NT2/D1 (cell line): ENCODE results near the gene STK24.

Source experiments
- DNase-seq: peaks from one replicate; pipeline ENCODE4 v3.0.0-alpha.2; 2011; ENCODE audit warnings: low read depth, low spot score
- H3K27me3 ChIP-seq: 2 replicates; pipeline ENCODE4 v1.6.0; 2011; ENCODE audit warnings: mild to moderate bottlenecking; ENCODE audit not compliant: insufficient read length, insufficient read depth
- H3K36me3 ChIP-seq: 2 replicates; pipeline ENCODE4 v1.6.1; 2011; ENCODE audit warnings: mild to moderate bottlenecking, low read length, mixed read lengths; ENCODE audit not compliant: insufficient read depth, insufficient read length
- H3K4me1 ChIP-seq: 2 replicates; pipeline ENCODE4 v1.5.1; 2011; ENCODE audit not compliant: insufficient read depth, insufficient read length
- H3K4me3 ChIP-seq: 2 replicates; pipeline ENCODE4 v1.5.1; 2011; ENCODE audit warnings: low read depth; ENCODE audit not compliant: insufficient read length
- H3K9ac ChIP-seq: 2 replicates; pipeline ENCODE4 v1.6.0; 2011; ENCODE audit warnings: low read depth; ENCODE audit not compliant: insufficient read length
- H3K9me3 ChIP-seq: 2 replicates; pipeline ENCODE4 v1.5.1; 2011; ENCODE audit warnings: mild to moderate bottlenecking, low read length; ENCODE audit not compliant: insufficient read depth
- SUZ12 ChIP-seq: IDR thresholded peaks from 2 replicates; pipeline ENCODE4 v1.6.1; 2011; ENCODE audit not compliant: insufficient read length, insufficient read depth; ENCODE audit errors: extremely low read depth
- YY1 ChIP-seq: IDR thresholded peaks from 2 replicates; pipeline ENCODE4 v1.6.1; 2011; ENCODE audit not compliant: insufficient read length, insufficient read depth
- ZNF274 ChIP-seq: IDR thresholded peaks from 2 replicates; pipeline ENCODE4 v1.6.1; 2011; ENCODE audit warnings: mild to moderate bottlenecking, low read depth, low read length

The STK24 gene

DNA sequence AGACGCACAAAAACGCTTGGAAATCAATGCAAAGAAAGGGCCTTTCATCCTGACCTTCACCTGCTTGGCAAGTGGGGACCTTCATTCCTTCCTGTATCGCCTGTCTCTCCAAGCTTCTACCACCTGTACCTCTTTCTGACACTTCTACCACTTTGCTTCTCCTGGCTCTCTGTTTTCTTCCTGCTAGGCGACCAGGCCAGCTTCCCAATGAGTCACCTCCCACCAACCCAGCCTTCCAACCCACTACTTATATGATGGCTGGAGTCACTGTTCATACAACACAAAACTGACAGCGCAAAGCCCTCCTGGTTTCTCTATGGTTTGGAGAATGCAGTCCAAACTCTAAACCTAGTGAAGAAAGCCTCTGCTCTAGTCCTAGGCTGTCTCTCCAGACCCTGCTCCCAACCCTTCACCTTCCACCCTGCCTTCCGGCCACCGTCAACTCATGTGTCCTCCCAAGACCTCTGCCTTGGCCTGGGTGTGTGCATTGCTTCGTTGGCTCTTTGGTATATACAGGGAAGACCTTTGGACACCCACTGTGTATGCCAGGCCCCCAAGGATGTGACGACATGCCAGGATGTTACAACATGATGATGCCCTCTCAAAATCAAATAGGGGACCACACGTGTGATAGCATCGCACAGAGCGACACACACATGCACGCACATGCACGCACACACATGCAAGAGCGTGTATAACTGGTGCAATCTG lies 148.5 kb downstream of the STK24 start:
- Histone ChIP-seq H3K27me3 (no peaks in the 10 kb centered on the region), H3K9ac (no peak overlapping the region), H3K4me1 (no peaks in the 10 kb centered on the region), H3K36me3 (peaks cover 11% of the 10 kb centered on the region), H3K9me3 (no peaks in the 10 kb centered on the region), H3K4me3 (no peak overlapping the region)
- TF ChIP-seq ZNF274 (no peak), YY1 (no peak), SUZ12 (no peak)
- DNase-seq = no peak

DNA sequence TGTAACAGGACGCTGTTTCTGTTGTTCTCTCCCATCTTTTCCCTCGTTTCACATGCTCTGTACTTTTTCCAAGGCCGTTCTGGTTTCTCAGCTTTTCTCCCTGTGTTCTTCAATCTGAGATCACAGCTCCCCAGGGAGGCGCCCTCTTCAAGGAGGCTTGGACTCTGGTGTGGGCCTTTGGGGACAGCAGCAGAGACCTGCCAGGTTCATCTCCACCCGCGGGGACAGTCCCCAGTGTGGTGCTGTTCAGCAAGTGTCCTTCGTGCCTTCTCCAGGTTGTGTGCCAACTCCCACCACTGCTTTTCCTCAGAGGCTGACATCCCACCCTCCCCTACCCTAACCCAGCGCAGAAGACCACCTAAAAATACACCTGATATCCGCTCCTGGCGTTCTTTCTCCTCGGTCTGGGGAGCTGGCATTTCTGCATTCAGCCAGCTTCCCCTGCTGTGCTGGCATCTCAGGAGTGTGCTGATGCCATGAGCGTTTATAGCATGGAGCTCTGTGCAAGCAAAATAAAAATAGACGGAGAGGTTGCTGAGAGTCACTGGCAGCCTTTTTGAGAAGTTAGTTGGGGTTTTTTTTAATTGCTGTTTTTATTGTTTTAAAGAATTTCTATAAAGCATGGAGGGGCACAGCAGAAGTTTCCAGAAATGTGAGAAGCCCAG lies 149.4 kb downstream of the STK24 start:
- TF ChIP-seq SUZ12 = no peak
- DNase-seq = no peak
- H3K36me3 ChIP-seq = peaks cover 11% of the 10 kb centered on the region

DNA sequence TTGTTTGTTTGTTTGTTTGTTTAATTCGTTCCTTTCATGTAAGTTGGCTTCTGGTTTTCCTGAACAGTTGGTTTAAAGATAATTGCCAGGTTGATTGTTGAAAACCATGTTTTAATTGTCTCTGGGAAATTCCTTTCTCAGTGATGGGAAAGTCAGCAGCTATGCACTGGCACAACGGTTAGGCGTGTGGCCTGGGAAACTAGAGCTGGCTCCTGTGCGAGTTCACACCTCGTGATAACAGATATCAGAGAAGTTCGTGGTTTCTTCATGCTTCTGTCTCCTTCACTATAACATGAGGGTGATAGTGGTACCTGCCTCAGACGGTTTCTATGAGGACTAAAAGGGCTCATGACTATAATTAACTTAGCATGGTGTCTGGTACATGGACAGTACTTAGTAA lies 153.5 kb downstream of the STK24 start:
- H3K9ac ChIP-seq = no peak overlapping the region

More for the DNA sequence above, 149.4 kb downstream of the STK24 start:
- no peaks in the 10 kb centered on the region for H3K4me1 ChIP-seq
- H3K9ac ChIP-seq = no peak overlapping the region
- no peaks in the 10 kb centered on the region for H3K9me3 ChIP-seq
- no peak overlapping the region for H3K4me3 ChIP-seq
- no peaks in the 10 kb centered on the region for H3K27me3 ChIP-seq

DNA sequence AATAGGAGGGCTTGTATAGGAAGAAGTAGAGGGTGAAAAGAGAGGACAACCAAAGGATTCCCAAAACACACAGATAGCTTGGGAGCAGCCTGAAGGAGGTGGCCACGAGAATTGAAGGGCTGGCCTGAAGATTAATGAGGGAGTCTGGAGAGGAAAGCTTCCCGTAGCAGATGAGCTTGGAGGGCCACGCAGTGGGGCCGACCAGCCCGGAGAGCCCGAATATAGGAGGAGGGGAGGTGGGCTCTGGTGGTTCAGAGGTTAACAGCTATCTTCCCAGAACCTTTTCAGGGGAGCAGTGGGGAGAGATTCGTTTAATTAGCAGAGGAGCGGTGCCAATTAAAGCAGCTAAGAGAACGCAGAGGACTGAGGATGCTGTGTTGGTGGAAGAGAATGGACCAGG lies 154.9 kb downstream of the STK24 start:
- no peak for DNase-seq
- no peaks in the 10 kb centered on the region for H3K27me3 ChIP-seq
- no peaks in the 10 kb centered on the region for H3K4me1 ChIP-seq
- no peak overlapping the region for H3K9ac ChIP-seq
- peaks cover 6% of the 10 kb centered on the region for H3K36me3 ChIP-seq
- H3K9me3 ChIP-seq = 0 out of 2 replicates have a peak, but pooled peaks cover 2% of the 10 kb centered on the region
- no peak overlapping the region for H3K4me3 ChIP-seq
- TF ChIP-seq YY1 = no peak
- no peak for TF ChIP-seq SUZ12
- TF ChIP-seq ZNF274 = no peak

More for the DNA sequence above, 153.5 kb downstream of the STK24 start:
- TF ChIP-seq ZNF274 (no peak), YY1 (no peak), SUZ12 (no peak)
- no peak for DNase-seq
- no peak overlapping the region for H3K4me3 ChIP-seq
- H3K9me3 ChIP-seq = no peaks in the 10 kb centered on the region
- H3K27me3 ChIP-seq = no peaks in the 10 kb centered on the region
- peaks cover 6% of the 10 kb centered on the region for H3K36me3 ChIP-seq
- H3K4me1 ChIP-seq = no peaks in the 10 kb centered on the region

DNA sequence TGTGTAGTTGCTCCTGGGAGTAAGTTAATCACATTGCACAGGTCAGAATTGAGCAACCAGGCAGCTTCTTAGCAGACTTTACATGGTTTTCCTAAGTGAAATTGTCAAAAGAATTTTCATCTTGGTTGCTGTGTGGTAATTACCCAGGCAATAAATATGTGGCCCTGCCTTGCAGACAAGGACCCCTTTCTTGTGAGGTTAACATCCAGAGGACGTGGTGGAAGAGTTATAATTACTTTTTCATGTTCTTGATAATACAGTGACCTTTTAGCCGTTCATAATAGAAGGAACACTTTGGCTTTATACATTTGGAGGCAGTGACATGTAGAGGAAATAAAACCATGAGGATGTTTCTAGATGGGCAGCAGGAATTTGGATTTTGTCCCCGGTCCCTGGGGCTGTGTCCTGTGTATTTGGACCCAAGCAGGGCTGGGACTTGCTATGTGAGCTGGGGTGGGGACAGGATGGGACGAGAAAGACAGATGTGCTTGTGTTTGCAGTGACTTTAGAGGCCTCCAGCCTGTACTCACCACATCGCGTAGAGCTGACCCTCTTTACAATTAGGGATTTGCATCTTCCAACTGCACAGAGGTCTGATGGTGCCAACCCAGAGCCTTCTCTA lies 156.2 kb downstream of the STK24 start:
- Histone ChIP-seq H3K4me3 (no peak overlapping the region), H3K9ac (no peak overlapping the region), H3K36me3 (peaks cover 12% of the 10 kb centered on the region), H3K9me3 (peaks cover 5% of the 10 kb centered on the region; the same call in 1 of the 2 replicates), H3K4me1 (no peaks in the 10 kb centered on the region), H3K27me3 (no peaks in the 10 kb centered on the region)
- TF ChIP-seq YY1 (no peak), ZNF274 (no peak), SUZ12 (no peak)
- no peak for DNase-seq

DNA sequence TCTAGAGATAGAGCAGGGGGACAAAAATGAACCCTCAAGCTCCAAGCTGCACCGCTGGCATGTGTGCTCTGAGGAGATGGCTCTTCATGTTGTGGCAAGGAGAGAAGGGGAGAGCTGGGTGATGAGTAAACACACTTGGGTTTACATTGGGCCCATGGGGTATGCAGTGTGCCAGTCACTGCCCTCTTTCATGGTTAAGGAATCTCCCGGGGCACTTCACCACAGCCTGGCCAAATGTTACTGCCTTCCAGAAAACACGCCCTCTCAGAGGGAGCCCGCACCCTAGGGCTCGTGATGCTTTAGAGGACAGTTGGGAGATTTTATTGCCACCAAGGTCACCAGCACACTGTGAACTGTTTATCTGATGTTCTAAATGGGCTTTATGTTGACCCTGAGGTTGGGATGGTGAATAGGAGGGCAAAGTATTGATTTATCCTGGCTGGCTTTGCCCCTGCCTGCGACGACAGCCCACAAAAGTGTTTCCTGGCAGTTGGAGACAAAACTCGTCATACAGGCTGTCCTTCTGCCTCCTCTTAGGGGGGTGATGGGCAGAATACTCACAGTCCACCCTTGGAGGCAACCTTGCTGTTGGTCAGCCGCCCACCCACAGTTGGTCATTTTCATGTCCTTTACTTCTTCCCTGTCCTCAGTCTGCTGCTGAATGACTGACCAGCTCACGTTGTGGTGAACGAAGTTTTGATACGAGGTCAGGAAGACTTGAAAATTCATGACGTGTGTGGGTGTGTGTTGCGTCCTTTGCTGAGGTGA lies 156.9 kb downstream of the STK24 start:
- no peak for DNase-seq
- H3K9me3 ChIP-seq = peaks cover 5% of the 10 kb centered on the region; the same call in 1 of the 2 replicates
- no peak overlapping the region for H3K9ac ChIP-seq
- no peak for TF ChIP-seq SUZ12
- no peak for TF ChIP-seq ZNF274
- no peak for TF ChIP-seq YY1
- peaks cover 19% of the 10 kb centered on the region for H3K36me3 ChIP-seq
- H3K27me3 ChIP-seq = no peaks in the 10 kb centered on the region
- H3K4me1 ChIP-seq = no peaks in the 10 kb centered on the region
- no peak overlapping the region for H3K4me3 ChIP-seq
